ENCODE results near the gene GALNT15. TPM values are rescaled to one million over a fixed set of nuclear protein-coding genes. Genes with fewer than 3 reads are reported as not detected.
A peak's percentile ranks its signal among the peaks of the same experiment; 100 is the strongest.

The GALNT15 gene
- total and polyA plus RNA-seq, 2 experiments from 2014 or later: 0.18 to 0.97 TPM

DNA sequence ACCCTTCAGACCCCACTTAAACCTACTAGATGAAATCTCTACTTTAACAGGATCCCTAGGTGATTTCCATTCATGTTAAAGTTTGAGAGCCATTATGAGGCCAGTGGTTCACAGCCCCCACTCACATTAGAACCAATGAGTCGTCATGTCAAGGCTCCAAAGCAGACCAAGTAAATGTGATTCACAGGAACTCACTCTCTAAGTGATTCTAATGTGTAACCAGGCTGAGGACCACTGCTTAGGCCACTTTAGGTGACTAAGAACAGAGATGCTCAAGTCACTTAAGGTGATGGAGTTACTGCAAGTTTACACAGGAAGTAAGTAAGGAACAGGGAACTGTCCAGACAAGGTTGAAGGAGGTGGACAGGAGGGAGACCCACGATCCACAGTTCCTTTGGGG lies 7.7 kb downstream of the GALNT15 start:
- H3K4me1 ChIP-seq (ENCODE audit: low read depth): no peaks in the 10 kb centered on the region
- H3K27ac ChIP-seq: no peak overlapping the region
- H3K36me3 ChIP-seq: no peaks in the 10 kb centered on the region
- DNase-seq (ENCODE audit: low read depth in 1 of 2, low spot score in 1 of 2): no peak
- TF ChIP-seq, protein P1, sequence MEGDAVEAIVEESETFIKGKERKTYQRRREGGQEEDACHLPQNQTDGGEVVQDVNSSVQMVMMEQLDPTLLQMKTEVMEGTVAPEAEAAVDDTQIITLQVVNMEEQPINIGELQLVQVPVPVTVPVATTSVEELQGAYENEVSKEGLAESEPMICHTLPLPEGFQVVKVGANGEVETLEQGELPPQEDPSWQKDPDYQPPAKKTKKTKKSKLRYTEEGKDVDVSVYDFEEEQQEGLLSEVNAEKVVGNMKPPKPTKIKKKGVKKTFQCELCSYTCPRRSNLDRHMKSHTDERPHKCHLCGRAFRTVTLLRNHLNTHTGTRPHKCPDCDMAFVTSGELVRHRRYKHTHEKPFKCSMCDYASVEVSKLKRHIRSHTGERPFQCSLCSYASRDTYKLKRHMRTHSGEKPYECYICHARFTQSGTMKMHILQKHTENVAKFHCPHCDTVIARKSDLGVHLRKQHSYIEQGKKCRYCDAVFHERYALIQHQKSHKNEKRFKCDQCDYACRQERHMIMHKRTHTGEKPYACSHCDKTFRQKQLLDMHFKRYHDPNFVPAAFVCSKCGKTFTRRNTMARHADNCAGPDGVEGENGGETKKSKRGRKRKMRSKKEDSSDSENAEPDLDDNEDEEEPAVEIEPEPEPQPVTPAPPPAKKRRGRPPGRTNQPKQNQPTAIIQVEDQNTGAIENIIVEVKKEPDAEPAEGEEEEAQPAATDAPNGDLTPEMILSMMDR (IDR thresholded peaks at IDR 0.05; ENCODE audit: low read depth, low read length): no peak
- no peak overlapping the region for H3K4me3 ChIP-seq
- no peaks in the 10 kb centered on the region for H3K9me3 ChIP-seq (ENCODE audit: low read depth)
- no peaks in the 10 kb centered on the region for H3K27me3 ChIP-seq

DNA sequence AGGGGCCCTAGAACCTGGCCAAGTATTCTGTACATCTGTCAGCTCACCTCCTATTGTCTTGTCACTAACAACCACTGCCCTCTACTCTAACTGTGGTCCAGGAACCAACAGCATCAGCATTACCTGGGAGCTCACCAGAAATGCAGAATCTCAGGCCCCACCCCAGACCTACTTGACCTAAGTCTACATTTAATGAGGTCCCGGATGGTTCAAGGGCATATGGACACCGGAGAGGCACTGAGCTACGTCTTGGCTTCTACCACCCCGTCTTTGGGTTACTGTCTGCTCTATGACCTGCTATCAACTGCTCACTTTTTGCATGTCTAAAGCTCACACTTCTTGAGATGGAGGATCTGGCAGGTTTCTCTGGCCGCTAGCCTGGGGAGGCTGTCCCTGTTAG lies 8.1 kb downstream of the GALNT15 start:
- Histone ChIP-seq H3K27ac (no peak overlapping the region), H3K4me3 (no peak overlapping the region), H3K4me1 (ENCODE audit: low read depth) (no peaks in the 10 kb centered on the region), H3K9me3 (ENCODE audit: low read depth) (no peaks in the 10 kb centered on the region), H3K27me3 (no peaks in the 10 kb centered on the region), H3K36me3 (no peaks in the 10 kb centered on the region)
- TF ChIP-seq, protein P1 (IDR thresholded peaks at IDR 0.05; ENCODE audit: low read depth, low read length): no peak
- no peak for DNase-seq (ENCODE audit: low read depth in 1 of 2, low spot score in 1 of 2)

DNA sequence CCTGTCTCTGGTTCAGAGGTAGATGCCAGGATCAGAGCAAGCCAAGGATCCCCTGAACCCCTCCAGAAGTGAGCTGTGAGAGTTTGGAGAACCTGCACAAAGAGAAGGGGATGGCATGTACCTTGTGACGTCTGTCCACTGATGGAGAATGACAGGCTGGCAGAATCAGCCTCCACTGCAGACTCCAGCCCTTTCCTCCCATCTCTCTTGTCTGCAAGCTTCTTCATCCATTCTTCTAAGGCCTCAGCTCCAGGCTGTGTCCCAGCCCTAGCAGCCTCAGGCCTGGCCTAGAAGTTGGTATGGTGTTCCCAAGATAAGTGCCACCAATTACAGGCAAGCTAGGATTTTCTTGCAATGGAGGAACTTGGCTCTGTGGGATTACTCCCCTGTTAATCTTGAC lies 8.6 kb downstream of the GALNT15 start:
- DNase-seq (ENCODE audit: low read depth in 1 of 2, low spot score in 1 of 2): no peak
- Histone ChIP-seq H3K27me3 (no peaks in the 10 kb centered on the region), H3K27ac (no peak overlapping the region), H3K4me3 (no peak overlapping the region), H3K36me3 (no peaks in the 10 kb centered on the region), H3K4me1 (ENCODE audit: low read depth) (no peaks in the 10 kb centered on the region), H3K9me3 (ENCODE audit: low read depth) (no peaks in the 10 kb centered on the region)
- TF ChIP-seq, protein P1 (IDR thresholded peaks at IDR 0.05; ENCODE audit: low read depth, low read length): no peak

DNA sequence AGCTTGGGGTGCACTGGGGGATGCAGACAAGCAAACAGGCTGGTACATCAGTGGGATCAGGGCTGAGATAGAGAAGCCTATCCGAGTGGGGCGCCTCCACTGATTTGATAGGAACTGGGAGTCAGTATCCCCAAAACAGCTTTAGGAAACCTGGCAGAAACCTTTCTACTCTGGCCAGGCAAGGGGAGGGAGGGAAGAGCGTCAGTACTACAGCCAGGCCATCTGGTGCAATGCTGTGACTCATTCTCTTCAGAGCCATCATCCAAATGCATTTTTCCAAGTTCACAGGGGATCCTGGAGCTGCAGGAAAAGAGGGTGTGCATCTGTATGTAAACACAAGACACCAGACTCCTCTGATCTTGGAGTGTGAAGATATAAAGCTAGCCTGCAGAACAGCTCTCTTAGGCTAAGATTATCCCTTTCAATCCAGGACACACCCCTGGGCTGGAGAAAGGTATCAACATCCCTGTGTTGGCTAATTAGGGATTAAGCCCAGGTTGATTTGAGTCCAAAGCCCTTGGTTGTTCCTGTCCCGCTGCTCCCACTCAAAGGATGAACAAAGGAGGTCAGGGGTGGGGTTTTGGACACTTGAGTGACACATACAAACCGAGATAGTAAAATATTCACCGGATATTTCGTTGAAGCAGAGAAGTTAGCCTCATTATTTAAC lies 9.3 kb downstream of the GALNT15 start:
- TF ChIP-seq, protein P1 (IDR thresholded peaks at IDR 0.05; ENCODE audit: low read depth, low read length): no peak

DNA sequence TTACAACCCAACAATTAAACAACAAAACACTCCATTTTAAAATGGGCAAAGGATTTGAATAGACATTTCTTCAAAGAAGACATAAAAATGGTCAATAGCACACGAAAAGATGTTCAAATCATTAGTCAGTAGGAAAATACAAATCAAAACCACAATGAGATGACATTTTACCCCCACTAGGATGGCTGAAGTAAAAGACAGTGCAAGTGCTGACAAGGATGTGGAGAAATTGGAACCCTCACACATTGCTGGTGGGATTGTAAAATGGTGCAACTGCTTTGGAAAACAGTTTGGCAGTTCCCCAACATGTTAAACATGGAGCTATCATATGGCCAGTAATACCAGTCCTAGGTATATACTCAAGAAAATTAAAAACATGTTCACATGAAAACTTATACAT lies 11.6 kb downstream of the GALNT15 start:
- Histone ChIP-seq H3K4me1 (ENCODE audit: low read depth) (no peaks in the 10 kb centered on the region), H3K27ac (no peak overlapping the region), H3K4me3 (no peak overlapping the region), H3K9me3 (ENCODE audit: low read depth) (no peaks in the 10 kb centered on the region), H3K36me3 (no peaks in the 10 kb centered on the region), H3K27me3 (no peaks in the 10 kb centered on the region)
- no peak for DNase-seq (ENCODE audit: low read depth in 1 of 2, low spot score in 1 of 2)
- TF ChIP-seq, protein P1 (IDR thresholded peaks at IDR 0.05; ENCODE audit: low read depth, low read length): no peak

More for the DNA sequence above, 9.3 kb downstream of the GALNT15 start:
- H3K4me1 ChIP-seq (ENCODE audit: low read depth): no peaks in the 10 kb centered on the region
- H3K4me3 ChIP-seq: no peak overlapping the region
- H3K36me3 ChIP-seq: no peaks in the 10 kb centered on the region
- H3K9me3 ChIP-seq (ENCODE audit: low read depth): no peaks in the 10 kb centered on the region
- no peaks in the 10 kb centered on the region for H3K27me3 ChIP-seq
- no peak overlapping the region for H3K27ac ChIP-seq
- DNase-seq (ENCODE audit: low read depth in 1 of 2, low spot score in 1 of 2): peak in 1 of 2 donors; percentile 91

Measured in cardiac muscle cell (in vitro differentiated cells and primary cell).